Brain microvascular endothelial cell (primary cell): ENCODE measurements around the gene PGBD1.

ENCODE experiments used
- DNase-seq: peaks from one replicate; pipeline ENCODE4 v3.0.0-alpha.2; 2020
- H3K27ac ChIP-seq: fragments of 250-450 bp; sonication (Bioruptor Pico); 2 replicates; pipeline ENCODE4 v1.5.1; 2020; ENCODE audit warnings: mild to moderate bottlenecking, moderate library complexity
- H3K27me3 ChIP-seq: fragments of 250-450 bp; sonication (Bioruptor Pico); replicated peaks from 2 replicates; pipeline ENCODE4 v1.5.1; 2020; ENCODE audit warnings: mild to moderate bottlenecking
- H3K36me3 ChIP-seq: fragments of 250-450 bp; sonication (Bioruptor Pico); replicated peaks from 2 replicates; pipeline ENCODE4 v1.5.1; 2020; ENCODE audit warnings: mild to moderate bottlenecking
- H3K4me3 ChIP-seq: 2 replicates; pipeline ENCODE4 v1.5.1; 2011; ENCODE audit warnings: low read depth, mild to moderate bottlenecking, control low read depth, low read length, moderate library complexity
- in situ Hi-C: cut with HindIII; loops from 2 replicates; pipeline ENCODE4 v1.10.0; 2017; ENCODE audit warnings: low sequenced_read_pairs, low pct_ligation_motif_present
- TF ChIP-seq, protein P1 (sequence below): IDR thresholded peaks from 2 replicates; pipeline ENCODE4 v1.5.1; 2011; ENCODE audit warnings: low read depth, mild to moderate bottlenecking, moderate library complexity, low read length, control low read depth, inconsistent platforms; ENCODE audit errors: missing control alignments

The PGBD1 gene

DNA sequence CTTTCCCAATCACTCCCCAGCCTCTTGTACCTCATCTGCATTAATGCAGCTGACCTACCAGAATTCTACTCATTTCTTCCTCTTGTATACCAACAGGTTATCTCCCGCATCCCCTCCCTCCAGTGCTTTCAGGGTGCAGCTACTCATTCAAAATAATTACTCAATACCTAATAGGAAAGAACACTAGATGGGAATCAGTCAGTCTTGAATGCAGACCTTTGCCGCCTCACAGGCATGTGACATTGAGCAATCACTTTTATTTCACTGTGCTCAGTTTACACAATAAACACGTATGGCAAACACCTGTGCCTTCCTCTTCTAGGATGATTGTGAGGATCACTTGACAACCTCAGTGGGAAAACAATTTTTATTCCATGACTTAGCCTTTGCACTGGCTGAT lies 41.3 kb downstream of the PGBD1 start:
- DNase-seq = no peak
- Histone ChIP-seq H3K27me3 (no peaks in the 10 kb centered on the region), H3K27ac (no peak overlapping the region), H3K4me3 (no peak overlapping the region), H3K36me3 (peaks cover 4% of the 10 kb centered on the region)
- TF ChIP-seq, protein P1, sequence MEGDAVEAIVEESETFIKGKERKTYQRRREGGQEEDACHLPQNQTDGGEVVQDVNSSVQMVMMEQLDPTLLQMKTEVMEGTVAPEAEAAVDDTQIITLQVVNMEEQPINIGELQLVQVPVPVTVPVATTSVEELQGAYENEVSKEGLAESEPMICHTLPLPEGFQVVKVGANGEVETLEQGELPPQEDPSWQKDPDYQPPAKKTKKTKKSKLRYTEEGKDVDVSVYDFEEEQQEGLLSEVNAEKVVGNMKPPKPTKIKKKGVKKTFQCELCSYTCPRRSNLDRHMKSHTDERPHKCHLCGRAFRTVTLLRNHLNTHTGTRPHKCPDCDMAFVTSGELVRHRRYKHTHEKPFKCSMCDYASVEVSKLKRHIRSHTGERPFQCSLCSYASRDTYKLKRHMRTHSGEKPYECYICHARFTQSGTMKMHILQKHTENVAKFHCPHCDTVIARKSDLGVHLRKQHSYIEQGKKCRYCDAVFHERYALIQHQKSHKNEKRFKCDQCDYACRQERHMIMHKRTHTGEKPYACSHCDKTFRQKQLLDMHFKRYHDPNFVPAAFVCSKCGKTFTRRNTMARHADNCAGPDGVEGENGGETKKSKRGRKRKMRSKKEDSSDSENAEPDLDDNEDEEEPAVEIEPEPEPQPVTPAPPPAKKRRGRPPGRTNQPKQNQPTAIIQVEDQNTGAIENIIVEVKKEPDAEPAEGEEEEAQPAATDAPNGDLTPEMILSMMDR = no peak
- in situ Hi-C loops = no loop called here

DNA sequence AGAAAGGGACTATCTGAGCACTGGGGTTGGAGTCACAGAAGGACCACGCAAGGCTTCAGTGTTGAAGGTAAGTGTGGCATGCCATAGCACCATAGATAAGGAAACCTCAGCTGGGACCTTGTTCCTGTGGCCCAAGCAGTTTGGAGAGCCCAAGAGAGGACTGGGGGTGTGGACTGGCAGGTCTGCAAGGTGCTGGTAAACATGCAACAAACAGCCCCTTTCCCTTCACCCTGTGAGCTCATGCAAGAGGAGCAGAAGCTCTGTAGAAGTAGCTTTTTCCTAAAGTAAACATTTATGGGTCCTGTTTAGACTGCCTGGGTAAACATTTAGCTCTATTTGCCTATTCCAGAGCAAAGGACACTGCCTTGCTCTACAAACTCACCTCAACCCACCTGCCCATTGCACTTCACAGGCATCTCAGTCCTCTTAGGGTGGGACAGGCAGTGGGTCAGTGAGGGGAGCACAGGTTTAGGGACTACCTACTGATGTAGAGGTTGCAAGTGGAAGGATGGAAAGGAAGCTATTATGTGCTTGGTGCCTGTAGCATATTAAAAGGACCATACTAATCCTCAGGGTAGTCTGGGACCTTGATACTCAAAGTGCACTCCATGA lies 42.5 kb downstream of the PGBD1 start:
- in situ Hi-C loops = no loop called here
- no peaks in the 10 kb centered on the region for H3K27me3 ChIP-seq
- TF ChIP-seq, protein P1 = no peak
- no peak overlapping the region for H3K27ac ChIP-seq
- no peak overlapping the region for H3K4me3 ChIP-seq
- peaks cover 4% of the 10 kb centered on the region for H3K36me3 ChIP-seq
- DNase-seq = no peak

GRCh38 chr6:28326371-28326948 lies 45.1 kb downstream of the PGBD1 start:
- TF ChIP-seq, protein P1 = no peak
- in situ Hi-C loops = no loop called here
- H3K4me3 ChIP-seq = no peak overlapping the region
- H3K36me3 ChIP-seq = peaks cover 4% of the 10 kb centered on the region
- no peak for DNase-seq
- H3K27me3 ChIP-seq = no peaks in the 10 kb centered on the region
- no peak overlapping the region for H3K27ac ChIP-seq

DNA sequence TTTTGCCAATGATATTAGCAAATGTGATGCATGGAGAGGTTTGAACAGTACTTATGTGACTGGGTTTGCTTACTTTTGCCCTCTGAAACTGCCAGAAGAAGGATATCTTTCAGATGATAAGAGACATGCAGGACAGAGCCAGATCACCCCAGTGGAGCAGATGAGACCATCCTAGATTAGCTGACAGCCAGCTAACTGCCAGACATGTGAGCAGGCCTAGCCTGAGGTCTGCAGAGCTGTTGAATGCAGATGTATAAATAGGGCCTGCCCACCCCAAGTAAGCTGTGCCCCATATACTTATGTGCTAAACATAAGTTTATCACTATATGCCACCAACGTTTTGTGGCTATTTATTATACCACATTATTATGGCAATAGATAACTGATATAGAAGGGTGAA lies 48.7 kb downstream of the PGBD1 start:
- TF ChIP-seq, protein P1 = no peak
- no peaks in the 10 kb centered on the region for H3K27me3 ChIP-seq
- H3K4me3 ChIP-seq = no peak overlapping the region
- H3K27ac ChIP-seq = no peak overlapping the region
- in situ Hi-C loops = no loop called here
- H3K36me3 ChIP-seq = peaks cover 4% of the 10 kb centered on the region
- DNase-seq = no peak

GRCh38 chr6:28333047-28333446 lies 51.7 kb downstream of the PGBD1 start:
- Histone ChIP-seq H3K36me3 (no peaks in the 10 kb centered on the region), H3K27ac (no peak overlapping the region), H3K27me3 (no peaks in the 10 kb centered on the region), H3K4me3 (no peak overlapping the region)
- DNase-seq = no peak
- in situ Hi-C loops = no loop called here
- TF ChIP-seq, protein P1 = no peak

GRCh38 chr6:28333599-28334018 lies 52.2 kb downstream of the PGBD1 start:
- TF ChIP-seq, protein P1 = no peak
- in situ Hi-C loops = no loop called here
- no peak overlapping the region for H3K27ac ChIP-seq
- DNase-seq = no peak
- no peaks in the 10 kb centered on the region for H3K36me3 ChIP-seq
- no peak overlapping the region for H3K4me3 ChIP-seq
- H3K27me3 ChIP-seq = no peaks in the 10 kb centered on the region
